GM19463 (cell line): Measurements from ENCODE around the gene CDK10.

Source experiments
- ATAC-seq: cut with Tn5 transposase; IDR thresholded peaks from one replicate; pipeline ENCODE4 v1.9.1; 2021; ENCODE audit warnings: mild to moderate bottlenecking, moderate library complexity; ENCODE audit not compliant: unreplicated experiment

Gene CDK10

DNA sequence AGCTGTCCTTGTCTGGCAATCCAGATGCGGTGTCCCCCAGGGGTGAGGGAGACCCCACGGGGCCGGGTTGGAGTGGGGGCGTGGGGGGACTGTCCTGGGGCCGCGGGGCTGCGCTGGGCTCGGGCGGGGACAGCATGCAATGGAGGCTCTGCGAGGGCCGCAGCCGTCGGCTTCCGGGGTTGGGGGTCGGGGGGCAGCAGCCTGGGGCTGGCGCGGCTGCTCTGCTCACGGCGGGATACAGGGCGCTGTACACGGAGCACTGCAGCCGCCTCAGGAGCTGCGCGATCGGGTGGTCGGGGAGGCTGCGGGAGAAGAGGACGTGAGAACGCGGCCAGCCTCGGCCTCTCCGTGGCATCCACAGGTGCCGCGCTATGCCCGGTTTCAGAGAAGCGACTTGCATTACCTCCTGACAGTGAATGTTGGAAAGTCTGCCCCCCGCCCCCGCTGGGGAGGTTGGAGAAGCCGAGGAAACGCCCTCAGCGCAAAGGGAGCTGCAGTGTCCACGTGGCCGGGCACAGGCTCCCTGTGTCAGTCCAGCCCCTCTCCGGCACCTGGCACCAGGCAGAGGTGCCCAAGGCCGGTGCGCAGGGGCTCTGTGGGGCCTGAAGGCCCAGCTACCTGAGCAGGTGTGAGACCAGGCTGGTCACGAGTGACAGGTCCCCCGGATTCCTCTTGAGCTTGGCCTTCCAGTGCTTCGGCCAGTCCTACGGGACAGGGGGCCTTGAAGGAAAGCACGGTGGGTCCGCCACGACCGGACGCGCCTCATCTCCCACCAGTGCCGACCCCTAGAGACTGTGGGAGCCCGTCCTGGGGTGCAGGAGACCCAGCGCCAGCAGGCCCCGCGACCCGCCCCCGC is 24.4 kb downstream of the CDK10 start:
- ATAC-seq, result no peak

GRCh38 chr16:89711601-89712273 is 25.2 kb downstream of the CDK10 start:
- ATAC-seq, result no peak

DNA sequence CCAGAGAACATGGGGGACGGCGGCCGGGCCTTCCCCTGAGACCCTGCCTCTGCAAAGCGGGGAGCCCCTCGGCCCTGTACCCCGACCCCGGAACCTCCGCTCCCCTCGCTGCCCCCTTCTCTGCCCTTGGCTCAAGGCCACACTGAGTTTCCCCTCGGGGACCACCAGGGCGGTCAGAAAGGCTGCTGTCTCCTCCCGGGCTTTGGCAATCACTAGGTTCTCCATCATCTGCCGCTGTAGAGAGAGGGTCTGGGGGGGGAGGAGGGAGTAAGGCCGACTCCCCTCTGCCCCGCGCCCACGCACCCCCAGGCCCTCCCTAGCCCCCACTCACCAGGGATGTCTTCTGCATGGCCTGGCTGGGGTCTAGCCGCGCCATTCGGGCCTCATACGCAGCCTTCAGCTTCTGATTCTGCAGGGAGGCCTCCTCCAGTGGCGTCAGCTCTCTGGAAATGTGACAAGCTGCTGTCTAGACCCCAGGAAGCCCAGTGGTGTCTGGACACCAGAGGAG is 25.8 kb downstream of the CDK10 start:
- no peak for ATAC-seq

GRCh38 chr16:89716493-89716892 is 30.0 kb downstream of the CDK10 start:
- ATAC-seq, result no peak

DNA sequence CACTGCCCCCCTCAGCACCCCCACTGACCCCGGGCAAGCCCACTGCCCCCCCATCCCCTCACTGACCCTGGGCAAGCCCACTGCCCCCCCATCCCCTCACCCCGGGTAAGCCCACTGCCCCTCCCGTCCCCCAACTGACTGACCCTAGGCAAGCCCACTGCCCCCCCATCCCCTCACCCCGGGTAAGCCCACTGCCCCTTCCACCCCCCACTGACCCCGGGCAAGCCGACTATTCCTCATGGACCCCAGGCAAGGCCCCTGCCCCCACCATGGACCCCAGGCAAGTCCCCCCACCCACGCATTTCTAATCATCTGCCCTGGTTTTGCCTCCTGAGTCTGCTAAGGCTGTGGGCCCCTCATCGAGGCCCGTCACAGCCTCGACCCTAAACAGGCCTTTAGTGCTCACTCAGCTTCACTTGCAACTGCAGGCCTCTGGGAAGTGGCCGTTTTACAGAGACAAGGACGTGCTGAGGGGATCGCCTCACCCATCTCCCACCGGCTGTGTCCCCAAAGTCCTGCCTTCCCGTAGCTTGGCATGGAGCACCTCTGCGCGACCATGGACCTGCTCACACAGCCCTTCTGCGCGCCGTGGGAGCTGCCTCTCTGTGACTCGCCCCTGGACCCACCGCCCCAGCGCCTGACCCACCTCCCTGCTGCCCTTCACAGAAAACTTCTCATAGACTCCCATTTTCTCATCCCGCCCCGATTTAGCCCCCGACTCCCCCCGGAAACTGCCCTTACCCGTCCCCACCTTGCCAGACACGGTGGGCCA is 30.6 kb downstream of the CDK10 start:
- ATAC-seq, result no peak

DNA sequence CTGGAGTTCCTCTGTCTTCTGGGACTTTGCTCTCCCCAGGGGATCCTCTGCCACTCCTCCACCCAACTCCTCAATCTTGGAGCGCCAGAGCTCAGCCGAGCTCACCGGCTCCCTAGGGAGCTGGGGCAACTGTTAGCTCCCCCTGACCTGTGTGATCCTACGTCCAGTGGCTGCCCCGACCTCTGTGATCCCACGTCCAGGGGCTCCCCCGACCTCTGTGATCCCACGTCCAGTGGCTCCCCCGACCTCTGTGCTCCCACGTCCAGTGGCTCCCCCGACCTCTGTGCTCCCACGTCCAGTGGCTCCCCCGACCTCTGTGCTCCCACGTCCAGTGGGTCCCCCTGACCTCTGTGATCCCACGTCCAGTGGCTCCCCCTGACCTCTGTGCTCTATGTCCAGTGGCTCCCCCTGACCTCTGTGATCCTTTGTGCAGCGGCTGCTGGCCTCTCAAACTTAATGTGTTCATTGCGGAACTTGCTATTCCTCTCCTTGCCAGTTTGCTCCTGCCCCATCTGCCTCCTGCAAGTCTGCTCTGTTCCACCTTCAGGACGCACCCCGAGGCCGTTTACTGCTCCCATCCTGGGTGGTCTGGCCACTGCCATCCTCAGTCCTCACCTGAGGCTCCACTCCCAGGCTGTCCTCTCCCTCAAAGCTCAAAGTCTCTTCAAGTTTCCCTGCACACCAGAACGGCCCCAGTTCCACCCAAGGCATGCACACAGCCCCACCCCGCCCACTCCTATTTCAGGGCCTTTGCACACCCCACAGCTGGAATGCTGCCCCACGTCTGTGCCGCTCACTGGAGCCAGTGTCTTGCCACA is 31.4 kb downstream of the CDK10 start:
- ATAC-seq, result no peak

GRCh38 chr16:89720551-89720812 is 34.0 kb downstream of the CDK10 start:
- ATAC-seq, result peak; percentile 12

GRCh38 chr16:89720813-89721545 is 34.5 kb downstream of the CDK10 start, which contains the start of the genes VPS9D1 and ZNF276:
VPS9D1 (minus strand) TSS chr16:89720898; CDS start chr16:89720861, 37 bp downstream.
ZNF276 (plus strand) TSS chr16:89721537; CDS start chr16:89721641, 104 bp downstream.
- ATAC-seq, result peak; percentile 54

DNA sequence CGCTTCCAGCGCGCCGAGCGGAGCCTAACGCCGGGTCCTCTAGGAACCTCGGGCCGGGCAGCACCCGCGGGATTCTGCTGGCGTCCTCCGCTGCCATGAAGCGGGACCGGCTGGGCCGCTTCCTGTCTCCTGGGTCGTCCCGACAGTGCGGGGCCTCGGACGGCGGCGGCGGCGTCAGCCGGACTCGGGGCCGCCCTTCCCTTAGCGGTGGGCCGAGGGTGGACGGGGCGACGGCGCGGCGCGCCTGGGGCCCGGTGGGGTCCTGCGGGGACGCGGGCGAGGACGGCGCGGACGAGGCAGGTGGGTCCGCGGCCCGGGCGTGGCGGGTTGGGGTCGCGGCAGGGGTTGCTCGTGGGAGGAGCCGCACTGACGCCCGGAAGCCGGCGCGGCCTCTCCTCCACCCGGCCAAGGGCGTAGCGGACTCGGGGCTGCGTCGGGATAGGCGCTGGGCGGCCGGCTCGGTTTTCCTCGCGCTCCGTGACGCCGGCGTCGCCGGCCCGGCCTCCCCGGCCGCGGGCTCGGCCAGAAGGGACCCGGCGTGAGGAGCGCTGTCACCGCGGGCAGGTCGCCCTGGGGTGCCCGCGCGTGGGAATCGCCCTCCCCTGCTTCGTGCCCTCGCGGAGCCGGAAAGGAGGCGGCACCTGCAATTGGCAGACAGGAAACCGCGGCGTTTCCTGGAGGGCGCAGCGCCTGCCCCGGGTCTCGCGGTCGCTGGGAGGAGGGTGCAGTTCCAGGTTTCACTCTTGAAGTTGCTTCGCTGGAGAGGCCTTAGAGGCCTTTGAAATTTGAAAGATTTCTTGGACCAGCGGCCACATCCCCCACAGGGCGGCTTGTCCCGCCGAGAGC is 35.3 kb downstream of the CDK10 start:
- ATAC-seq, result peak; percentile 37

DNA sequence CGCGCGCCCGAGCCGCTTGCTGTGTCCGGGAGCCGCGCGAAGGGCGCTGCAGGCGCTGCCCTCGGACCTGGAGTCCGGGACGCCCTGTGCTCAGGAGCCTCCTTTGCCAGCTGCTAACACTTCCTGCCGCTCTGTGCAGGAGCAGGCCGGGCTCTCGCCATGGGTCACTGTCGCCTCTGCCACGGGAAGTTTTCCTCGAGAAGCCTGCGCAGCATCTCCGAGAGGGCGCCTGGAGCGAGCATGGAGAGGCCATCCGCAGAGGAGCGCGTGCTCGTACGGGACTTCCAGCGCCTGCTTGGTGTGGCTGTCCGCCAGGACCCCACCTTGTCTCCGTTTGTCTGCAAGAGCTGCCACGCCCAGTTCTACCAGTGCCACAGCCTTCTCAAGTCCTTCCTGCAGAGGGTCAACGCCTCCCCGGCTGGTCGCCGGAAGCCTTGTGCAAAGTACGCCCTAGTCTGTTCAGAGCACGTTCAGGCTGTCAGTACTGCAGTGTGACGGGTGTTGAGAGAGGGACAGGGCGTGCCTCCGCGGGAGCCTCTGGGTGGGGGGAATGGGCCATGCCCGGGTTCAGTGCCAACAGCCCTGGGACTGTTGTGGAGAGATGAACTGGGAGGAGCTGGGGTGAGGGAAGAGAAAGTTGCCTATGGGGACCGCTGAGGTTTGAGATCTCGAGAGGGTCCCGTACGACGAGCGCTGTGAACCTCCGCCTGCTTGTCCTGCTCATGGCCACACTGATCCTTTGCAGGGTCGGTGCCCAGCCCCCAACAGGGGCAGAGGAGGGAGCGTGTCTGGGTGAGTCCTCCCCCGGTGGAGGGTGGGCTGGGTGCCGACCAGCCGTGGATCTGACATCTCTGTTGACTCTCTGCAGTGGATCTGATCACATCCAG is 36.1 kb downstream of the CDK10 start:
- ATAC-seq, result peak; percentile 3

GRCh38 chr16:89723279-89724250 is 37.1 kb downstream of the CDK10 start:
- ATAC-seq, result no peak

DNA sequence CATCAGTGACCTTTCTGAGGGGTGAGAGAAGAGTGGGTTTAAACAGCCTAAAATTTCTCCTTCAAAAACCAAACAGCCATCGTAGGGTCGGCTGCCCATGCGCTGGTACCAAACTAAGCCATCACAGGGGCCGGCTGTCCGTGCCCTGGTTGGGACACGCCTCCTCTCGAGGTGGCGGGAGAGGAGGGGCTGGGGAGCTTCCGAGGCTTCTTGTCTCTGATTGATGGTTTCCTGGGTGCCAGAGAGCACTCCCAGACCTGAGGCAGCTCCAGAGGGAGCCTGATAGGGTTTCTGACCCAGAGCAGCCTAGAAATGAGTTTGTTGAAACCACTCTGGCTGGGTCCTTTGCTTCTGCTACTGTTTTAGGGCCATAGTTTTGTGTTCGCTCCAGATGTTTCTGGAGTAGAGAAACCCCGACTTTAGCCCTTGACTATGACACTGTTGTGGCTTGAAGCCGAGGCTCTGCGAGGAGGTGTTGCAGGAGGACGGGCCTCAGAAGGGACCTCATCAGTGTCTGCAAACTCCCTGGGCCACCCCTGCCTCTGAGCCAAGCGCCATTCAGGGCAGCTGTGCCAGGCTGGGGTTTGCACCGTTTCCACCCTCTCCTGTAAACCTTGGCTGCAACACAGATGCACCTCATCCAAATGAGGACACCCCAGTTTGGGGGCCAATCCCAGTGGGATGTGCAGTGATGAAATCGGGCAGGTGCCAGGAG is 41.1 kb downstream of the CDK10 start:
- ATAC-seq, result no peak

DNA sequence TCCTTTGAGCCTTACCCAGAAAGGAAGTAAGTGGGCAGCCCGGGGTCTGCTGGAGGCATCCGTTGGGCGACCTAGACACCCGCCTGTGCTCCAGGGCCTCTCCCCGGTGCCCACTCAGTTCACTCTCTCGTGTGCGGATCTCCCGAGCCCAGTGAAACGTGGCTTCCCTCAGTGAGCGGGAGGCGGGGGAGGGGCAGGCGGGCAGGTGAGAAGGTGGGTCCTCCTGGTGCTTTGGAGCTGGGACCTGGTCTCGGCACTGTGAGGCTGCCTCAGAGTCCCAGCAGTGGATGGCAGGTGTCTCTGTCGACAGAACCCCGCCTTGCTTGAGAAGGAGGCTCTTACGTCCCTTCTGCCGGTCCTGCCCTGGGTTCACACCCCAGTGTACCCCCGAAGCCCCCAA is 42.8 kb downstream of the CDK10 start:
- ATAC-seq, result no peak

DNA sequence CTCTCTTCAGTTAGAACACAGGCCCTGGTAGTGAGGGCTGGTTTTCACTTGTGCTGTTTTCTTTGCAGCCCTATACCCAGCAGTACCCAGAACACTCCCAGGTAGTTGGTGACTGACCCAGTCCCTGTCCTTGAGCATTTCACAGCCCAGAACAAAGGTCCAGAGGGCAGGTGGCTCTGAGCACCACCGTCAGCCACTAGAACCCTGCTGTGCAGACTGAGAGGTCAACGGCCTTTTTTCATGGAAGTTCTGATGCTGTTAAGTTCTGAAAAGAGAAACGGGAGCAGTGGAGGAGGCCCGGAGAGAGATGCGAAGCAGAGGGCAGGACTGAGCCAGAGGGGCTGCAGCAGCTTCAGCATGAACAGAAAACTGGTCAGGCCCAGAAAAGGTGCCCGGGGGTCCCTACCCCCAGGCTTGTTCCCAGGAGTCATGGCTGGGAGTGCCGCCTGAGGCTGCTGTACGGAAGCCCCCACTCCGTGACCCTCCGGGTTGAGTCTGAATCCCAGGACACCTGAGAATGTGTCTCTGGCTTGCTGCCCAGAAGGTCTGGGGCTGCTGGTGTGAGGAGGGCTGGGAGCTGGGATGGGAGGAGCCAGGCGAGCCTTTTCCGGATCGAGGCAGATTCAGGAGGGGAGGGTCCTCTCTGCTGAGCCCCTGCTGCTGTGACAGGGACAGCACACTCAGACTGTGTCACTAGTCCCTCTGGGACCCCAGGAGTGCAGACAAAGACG is 43.5 kb downstream of the CDK10 start:
- no peak for ATAC-seq

GRCh38 chr16:89730610-89731234 is 44.2 kb downstream of the CDK10 start:
- ATAC-seq, result no peak
